Neural progenitor cell (in vitro differentiated cells): ENCODE results near the gene TCF4.

Source experiments
- CTCF ChIP-seq: fragments of 200-600 bp; sonication (generic); IDR thresholded peaks from 2 replicates; pipeline ENCODE4 v1.5.1; 2017; ENCODE audit warnings: antibody characterized with exemption, mild to moderate bottlenecking
- EZH2 ChIP-seq: fragments of 200-600 bp; sonication (generic); IDR thresholded peaks from 2 replicates; pipeline ENCODE4 v1.6.1; 2017; ENCODE audit warnings: antibody characterized with exemption, mild to moderate bottlenecking, moderate library complexity

GRCh38 chr18:55582325-55582724 is 5.7 kb downstream of the TCF4 start:
- TF ChIP-seq CTCF (no peak), EZH2 (no peak)
